RCC 7860 (cell line): ENCODE results near the gene REPS2.

Experiments
- DNase-seq: peaks from one replicate; pipeline ENCODE4 v3.0.0-alpha.2; 2015; ENCODE audit warnings: low spot score
- FAIRE-seq: peaks from 2 replicates; lab custom pipeline; 2012; peaks lifted over from hg19 to GRCh38; lab: Jason Lieb, UNC

The REPS2 gene

GRCh38 chrX:17187136-17187756 lies 240.8 kb downstream of the REPS2 start:
- no peak for DNase-seq
- FAIRE-seq = no peak

- DNase-seq (no peak), FAIRE-seq (no peak)
Measured at GRCh38 chrX:17192106-17192505, 245.6 kb downstream of the REPS2 start.
